GM12873 (cell line): ENCODE results near the gene GATAD2B.

ENCODE experiments used
- TF ChIP-seq, protein P1 (sequence below): IDR thresholded peaks from 2 replicates; pipeline ENCODE4 v1.5.1; 2012; ENCODE audit warnings: low read depth, mild to moderate bottlenecking, moderate library complexity, low read length, control low read depth; ENCODE audit not compliant: insufficient read depth; ENCODE audit errors: missing control alignments

GATAD2B gene

DNA sequence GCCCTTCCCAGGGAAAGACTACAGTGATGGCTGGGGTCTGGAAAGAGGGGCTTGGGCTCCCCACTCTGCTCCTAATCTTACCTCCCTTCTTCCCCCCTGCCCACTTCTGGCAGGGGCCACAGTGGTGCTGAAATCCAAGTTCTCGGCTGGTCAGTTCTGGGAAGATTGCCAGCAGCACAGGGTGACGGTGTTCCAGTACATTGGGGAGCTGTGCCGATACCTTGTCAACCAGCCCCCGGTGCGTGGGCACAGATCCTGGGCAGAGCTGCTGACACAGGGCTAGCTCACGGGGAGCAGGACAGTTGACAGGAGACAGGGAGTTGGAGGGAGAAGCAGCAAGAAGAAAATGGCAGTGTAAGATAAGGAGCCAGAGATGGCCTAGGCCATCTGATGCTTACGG lies 145.1 kb downstream of the GATAD2B start:
- TF ChIP-seq, protein P1, sequence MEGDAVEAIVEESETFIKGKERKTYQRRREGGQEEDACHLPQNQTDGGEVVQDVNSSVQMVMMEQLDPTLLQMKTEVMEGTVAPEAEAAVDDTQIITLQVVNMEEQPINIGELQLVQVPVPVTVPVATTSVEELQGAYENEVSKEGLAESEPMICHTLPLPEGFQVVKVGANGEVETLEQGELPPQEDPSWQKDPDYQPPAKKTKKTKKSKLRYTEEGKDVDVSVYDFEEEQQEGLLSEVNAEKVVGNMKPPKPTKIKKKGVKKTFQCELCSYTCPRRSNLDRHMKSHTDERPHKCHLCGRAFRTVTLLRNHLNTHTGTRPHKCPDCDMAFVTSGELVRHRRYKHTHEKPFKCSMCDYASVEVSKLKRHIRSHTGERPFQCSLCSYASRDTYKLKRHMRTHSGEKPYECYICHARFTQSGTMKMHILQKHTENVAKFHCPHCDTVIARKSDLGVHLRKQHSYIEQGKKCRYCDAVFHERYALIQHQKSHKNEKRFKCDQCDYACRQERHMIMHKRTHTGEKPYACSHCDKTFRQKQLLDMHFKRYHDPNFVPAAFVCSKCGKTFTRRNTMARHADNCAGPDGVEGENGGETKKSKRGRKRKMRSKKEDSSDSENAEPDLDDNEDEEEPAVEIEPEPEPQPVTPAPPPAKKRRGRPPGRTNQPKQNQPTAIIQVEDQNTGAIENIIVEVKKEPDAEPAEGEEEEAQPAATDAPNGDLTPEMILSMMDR: no peak

DNA sequence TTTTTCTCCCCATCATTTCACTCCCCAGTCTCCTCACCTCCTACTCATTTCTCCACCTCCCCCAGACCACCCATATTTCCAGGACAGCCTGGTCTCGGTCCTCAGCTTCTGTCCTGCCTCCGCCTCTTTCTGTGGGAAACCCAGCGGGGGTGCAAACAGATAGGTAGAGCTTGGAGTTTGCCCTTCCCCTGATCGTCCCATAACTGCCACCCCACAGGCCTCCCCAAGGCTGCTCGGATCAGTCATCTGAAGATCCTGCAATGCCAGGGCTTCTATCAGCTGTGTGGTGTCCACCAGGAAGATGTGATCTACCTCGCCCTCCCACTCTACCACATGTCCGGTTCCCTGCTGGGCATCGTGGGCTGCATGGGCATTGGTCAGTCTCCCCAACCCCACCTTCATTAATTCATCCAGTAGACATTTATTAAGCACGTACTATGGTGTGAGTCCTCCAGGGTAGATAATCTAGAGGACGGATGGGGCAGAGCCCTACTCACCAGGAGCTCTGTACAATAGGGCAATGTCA lies 145.9 kb downstream of the GATAD2B start:
- TF ChIP-seq, protein P1: no peak

DNA sequence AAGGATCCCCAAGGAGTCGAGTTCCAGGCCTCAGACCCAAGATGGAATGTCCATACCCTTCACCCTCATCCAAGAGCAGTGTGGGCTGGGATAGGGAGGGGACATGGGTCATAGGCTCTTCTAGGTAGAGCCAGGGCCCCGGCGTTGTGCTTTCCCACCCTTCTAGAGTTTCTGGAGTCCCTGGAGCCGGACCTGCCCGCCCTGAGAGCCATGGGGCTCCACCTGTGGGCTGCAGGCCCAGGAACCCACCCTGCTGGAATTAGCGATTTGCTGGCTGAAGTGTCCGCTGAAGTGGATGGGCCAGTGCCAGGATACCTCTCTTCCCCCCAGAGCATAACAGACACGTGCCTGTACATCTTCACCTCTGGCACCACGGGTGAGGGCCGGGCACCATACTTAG lies 146.4 kb downstream of the GATAD2B start:
- TF ChIP-seq, protein P1: no peak

DNA sequence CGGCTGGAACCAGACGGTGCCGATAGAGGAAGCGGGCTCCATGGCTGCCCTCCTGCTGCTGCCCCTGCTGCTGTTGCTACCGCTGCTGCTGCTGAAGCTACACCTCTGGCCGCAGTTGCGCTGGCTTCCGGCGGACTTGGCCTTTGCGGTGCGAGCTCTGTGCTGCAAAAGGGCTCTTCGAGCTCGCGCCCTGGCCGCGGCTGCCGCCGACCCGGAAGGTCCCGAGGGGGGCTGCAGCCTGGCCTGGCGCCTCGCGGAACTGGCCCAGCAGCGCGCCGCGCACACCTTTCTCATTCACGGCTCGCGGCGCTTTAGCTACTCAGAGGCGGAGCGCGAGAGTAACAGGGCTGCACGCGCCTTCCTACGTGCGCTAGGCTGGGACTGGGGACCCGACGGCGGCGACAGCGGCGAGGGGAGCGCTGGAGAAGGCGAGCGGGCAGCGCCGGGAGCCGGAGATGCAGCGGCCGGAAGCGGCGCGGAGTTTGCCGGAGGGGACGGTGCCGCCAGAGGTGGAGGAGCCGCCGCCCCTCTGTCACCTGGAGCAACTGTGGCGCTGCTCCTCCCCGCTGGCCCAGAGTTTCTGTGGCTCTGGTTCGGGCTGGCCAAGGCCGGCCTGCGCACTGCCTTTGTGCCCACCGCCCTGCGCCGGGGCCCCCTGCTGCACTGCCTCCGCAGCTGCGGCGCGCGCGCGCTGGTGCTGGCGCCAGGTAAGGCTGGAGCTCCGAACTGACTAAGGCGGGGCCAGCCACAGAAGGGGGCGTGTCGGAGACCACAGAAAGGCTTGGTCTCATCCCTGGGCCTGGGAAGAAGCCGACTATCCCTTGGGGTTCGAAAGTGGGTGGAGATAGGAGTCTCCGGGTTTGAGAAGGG lies 147.1 kb downstream of the GATAD2B start:
- TF ChIP-seq, protein P1: peak; percentile 2

DNA sequence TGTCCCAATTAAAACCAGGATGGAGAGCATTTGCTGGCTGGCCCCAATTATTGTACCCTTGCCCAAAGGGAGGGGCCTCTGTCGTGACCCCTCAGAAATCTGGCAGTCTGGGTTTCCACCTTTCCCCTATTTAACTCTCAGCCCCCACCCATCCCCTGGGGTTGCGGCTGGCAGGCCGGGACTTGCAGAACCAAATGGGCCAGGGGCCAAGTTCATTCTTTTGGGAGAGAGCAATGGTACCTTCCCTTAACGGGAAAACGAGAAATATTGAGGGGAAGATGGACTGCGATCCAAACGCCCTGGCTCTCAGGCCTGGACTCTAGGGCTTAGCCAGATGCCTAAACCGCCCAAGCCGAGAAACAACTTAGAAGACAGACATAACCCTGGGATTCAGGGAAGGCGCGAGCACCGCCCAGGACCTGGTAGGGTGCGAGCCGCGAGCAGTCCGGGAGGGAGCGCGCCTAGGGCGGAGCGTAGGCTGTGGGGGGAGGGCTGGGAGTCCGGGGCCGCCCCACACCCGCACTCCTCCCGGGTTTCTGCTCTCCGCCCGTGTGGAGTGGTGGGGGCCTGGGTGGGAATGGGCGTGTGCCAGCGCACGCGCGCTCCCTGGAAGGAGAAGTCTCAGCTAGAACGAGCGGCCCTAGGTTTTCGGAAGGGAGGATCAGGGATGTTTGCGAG lies 147.9 kb downstream of the GATAD2B start, which contains the start of gene SLC27A3:
TSS of gene SLC27A3 (plus strand) at position 628 of the 678 bp plus-strand sequence. CDS start 91 bp downstream, outside the sequence.
- TF ChIP-seq, protein P1: no peak

DNA sequence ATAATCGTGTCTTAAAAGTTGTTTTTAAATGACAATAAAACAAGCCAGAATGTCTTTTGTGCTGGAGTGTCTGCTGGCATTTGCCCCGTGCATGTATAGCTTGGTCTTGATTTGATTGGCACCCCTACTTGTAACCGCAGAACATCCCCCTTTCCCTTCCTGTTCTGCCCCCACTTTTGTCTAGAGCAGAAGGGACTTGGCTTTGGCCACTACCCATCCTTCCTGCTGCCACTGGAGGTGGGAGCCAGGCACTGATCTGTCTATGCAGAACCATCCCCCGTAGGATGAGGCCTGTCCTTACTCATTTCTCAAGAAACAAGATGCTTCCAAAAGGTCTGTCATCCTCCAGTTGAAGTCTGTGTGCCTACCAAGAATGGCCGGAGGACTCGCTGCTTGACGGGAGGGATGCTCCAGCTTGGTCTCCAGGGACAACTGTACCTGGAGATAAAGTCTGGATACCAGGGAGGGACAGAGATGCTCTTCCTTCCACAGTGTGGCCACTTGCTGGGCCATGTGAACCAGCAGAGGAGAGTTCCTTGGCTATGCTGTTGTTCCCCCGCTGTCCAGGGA lies 148.7 kb downstream of the GATAD2B start:
- TF ChIP-seq, protein P1: no peak
